PC-3 (cell line): ENCODE results near the gene TTC23L.

Source experiments
- EZH2 ChIP-seq: fragments of 300-600 bp; sonication (generic); IDR thresholded peaks from one replicate; pipeline ENCODE4 v1.6.1; 2017; ENCODE audit warnings: antibody characterized with exemption, mild to moderate bottlenecking, low read length; ENCODE audit not compliant: unreplicated experiment
- TF ChIP-seq, protein P1 (sequence below): fragments of 300-600 bp; sonication (generic); conservative IDR thresholded peaks from 2 replicates; pipeline ENCODE4 v1.5.1; 2017; ENCODE audit warnings: antibody characterized with exemption, low read depth, mild to moderate bottlenecking, low read length

DNA sequence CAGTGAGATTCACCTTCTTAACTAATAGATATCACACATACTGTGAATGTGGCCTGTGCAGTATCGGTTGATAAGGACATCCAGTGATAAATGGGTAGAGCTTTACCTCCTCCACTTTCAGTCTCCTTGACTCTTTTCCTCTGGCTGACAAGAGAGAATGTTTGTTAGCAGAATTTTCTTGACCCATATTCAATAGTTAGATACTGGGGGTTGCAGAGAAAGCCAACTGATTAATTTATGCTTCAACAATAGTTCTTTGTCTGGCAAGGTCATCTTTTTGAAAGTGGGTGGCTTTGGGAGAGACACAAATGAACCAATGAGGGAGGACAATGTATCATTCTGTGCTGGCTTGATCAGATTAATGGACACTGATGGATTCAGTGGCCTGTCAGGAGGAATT lies 30.3 kb downstream of the TTC23L start:
- TF ChIP-seq, protein P1, sequence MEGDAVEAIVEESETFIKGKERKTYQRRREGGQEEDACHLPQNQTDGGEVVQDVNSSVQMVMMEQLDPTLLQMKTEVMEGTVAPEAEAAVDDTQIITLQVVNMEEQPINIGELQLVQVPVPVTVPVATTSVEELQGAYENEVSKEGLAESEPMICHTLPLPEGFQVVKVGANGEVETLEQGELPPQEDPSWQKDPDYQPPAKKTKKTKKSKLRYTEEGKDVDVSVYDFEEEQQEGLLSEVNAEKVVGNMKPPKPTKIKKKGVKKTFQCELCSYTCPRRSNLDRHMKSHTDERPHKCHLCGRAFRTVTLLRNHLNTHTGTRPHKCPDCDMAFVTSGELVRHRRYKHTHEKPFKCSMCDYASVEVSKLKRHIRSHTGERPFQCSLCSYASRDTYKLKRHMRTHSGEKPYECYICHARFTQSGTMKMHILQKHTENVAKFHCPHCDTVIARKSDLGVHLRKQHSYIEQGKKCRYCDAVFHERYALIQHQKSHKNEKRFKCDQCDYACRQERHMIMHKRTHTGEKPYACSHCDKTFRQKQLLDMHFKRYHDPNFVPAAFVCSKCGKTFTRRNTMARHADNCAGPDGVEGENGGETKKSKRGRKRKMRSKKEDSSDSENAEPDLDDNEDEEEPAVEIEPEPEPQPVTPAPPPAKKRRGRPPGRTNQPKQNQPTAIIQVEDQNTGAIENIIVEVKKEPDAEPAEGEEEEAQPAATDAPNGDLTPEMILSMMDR, result no peak
- no peak for TF ChIP-seq EZH2
